ENCODE results near the gene BACH2. TPM values are rescaled to one million over a fixed set of nuclear protein-coding genes. Genes with fewer than 3 reads are reported as not detected.

Gene BACH2
- total RNA-seq, 2 donors from 2014 or later = 5.2 to 5.7 TPM

DNA sequence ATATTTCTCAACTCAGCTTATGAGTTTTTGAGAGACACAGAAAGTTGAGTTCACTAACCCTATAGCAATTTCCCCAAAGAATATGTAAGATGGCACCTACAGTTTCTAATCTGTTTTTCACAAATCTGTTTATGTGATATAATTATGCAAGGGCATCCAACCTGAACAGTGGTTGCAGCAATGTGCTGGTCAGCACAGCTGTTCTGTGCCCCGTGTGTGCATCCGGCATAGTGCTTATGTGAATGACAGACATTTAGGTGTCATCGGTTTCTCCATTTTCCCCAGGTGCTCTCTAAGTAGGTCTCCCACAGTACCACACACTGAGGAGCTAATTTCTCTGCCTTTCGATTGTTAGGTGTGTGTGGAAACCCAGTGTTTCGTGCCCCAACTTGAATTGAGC, 7.7 kb upstream of the BACH2 start:
- no peak for DNase-seq (ENCODE audit: low spot score)
- Histone ChIP-seq H3K36me3 (no peaks in the 10 kb centered on the region), H3K4me3 (no peak overlapping the region), H3K27ac (no peak overlapping the region), H3K9me3 (no peaks in the 10 kb centered on the region), H3K4me1 (replicated peaks) (no peaks in the 10 kb centered on the region), H3K27me3 (replicated peaks; ENCODE audit: insufficient read depth) (no peaks in the 10 kb centered on the region)
- WGBS = 64% methylated on average over 5 of the region's 5 CpGs
- intact Hi-C loops (cut with DNase I) = no loop called here
- TF ChIP-seq CTCF (IDR thresholded peaks at IDR 0.05) = no peak
- TF ChIP-seq POLR2AphosphoS5 (IDR thresholded peaks at IDR 0.05) = no peak
- no peak for TF ChIP-seq POLR2A (IDR thresholded peaks at IDR 0.05)

DNA sequence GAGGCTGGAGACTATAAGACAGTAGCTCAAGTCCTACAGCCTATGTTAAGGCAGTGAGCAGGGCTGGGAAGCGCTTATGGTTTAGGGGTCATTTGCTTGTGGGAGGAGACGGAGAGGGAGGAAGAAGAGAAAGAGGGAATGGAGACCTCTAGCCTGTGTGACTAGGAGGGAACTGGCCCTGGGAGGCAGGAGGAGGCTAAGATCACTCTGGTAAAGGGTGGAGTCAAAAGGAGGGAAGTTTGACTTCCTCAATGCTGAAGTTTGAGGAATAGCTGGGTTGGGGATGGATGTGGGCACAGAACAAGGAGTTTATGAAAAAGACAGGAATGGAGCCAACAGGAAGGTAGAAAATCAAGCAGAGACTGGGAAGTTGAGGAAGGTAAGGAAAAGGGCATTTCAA, 6.4 kb upstream of the BACH2 start:
- 89% methylated on average over 2 of the region's 2 CpGs for WGBS
- intact Hi-C loops (cut with DNase I) = no loop called here
- no peak overlapping the region for H3K4me3 ChIP-seq
- no peaks in the 10 kb centered on the region for H3K9me3 ChIP-seq
- no peaks in the 10 kb centered on the region for H3K27me3 ChIP-seq (replicated peaks; ENCODE audit: insufficient read depth)
- no peak for DNase-seq (ENCODE audit: low spot score)
- no peaks in the 10 kb centered on the region for H3K36me3 ChIP-seq
- no peak overlapping the region for H3K27ac ChIP-seq
- no peaks in the 10 kb centered on the region for H3K4me1 ChIP-seq (replicated peaks)
- TF ChIP-seq POLR2AphosphoS5 (IDR thresholded peaks at IDR 0.05) (no peak), CTCF (IDR thresholded peaks at IDR 0.05) (no peak), POLR2A (IDR thresholded peaks at IDR 0.05) (no peak)

DNA sequence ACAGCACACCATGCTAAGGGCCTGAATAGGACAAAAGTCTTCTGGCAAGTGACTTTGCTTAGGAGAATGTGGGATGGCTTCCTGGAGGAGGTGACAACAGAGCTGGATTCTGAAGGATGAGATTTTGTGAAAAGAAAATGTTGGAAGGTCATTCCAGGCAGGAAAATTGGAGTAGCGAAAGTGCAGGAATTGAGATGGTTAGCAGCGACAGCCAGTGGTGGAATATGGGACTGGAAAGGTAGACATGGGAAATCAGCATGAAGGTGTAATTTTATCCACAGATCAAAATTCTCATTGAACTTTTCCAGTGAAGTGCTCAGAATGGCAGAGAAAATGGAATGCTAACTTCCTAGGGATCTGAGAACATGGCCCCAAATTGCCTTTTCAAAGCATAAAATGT, 5.7 kb upstream of the BACH2 start:
- no peaks in the 10 kb centered on the region for H3K9me3 ChIP-seq
- TF ChIP-seq POLR2AphosphoS5 (IDR thresholded peaks at IDR 0.05) (no peak), POLR2A (IDR thresholded peaks at IDR 0.05) (no peak), CTCF (IDR thresholded peaks at IDR 0.05) (no peak)
- intact Hi-C loops (cut with DNase I) = no loop called here
- 98% methylated on average over 2 of the region's 2 CpGs for WGBS
- H3K4me1 ChIP-seq (replicated peaks) = no peaks in the 10 kb centered on the region
- no peak overlapping the region for H3K27ac ChIP-seq
- no peaks in the 10 kb centered on the region for H3K36me3 ChIP-seq
- no peaks in the 10 kb centered on the region for H3K27me3 ChIP-seq (replicated peaks; ENCODE audit: insufficient read depth)
- DNase-seq (ENCODE audit: low spot score) = no peak
- H3K4me3 ChIP-seq = no peak overlapping the region

- no peak for DNase-seq (ENCODE audit: low spot score)
- no peaks in the 10 kb centered on the region for H3K9me3 ChIP-seq
- 95% methylated on average over 1 of the region's 1 CpG for WGBS
- TF ChIP-seq CTCF (IDR thresholded peaks at IDR 0.05) (no peak), POLR2AphosphoS5 (IDR thresholded peaks at IDR 0.05) (no peak), POLR2A (IDR thresholded peaks at IDR 0.05) (no peak)
- H3K4me3 ChIP-seq = no peak overlapping the region
- H3K27me3 ChIP-seq (replicated peaks; ENCODE audit: insufficient read depth) = no peaks in the 10 kb centered on the region
- H3K4me1 ChIP-seq (replicated peaks) = no peaks in the 10 kb centered on the region
- no peak overlapping the region for H3K27ac ChIP-seq
- intact Hi-C loops (cut with DNase I) = no loop called here
- no peaks in the 10 kb centered on the region for H3K36me3 ChIP-seq
These were observed 5.2 kb upstream of the BACH2 start for GRCh38 chr6:90301816-90302215.

DNA sequence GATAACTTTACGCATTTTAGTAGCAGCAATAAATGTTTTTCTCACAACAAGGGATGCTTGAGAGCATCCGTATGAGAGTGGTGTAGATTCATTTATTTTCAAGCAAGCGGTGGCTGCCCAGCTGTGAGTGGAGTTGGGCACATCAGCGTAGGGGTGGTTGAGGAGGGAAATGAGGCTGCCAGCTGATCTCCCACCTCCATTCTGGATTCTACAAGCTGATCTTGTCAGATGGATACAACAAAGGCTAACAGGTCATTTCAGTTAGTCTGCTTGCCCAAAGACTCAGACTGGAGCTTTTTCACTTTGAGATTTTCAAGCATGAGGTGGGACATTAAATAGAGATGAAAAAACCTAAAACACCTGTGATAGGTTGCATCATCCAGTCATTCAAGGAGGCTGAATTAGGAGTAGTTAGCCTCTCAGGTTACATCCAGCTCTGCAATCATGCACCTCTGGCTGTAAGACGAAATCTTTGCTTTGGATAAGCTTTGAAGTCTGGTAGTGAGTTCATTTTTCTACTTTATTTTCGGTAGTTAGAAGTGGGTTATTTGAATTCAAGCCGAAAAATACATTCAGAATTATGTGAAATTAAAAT, 1.9 kb upstream of the BACH2 start:
- Histone ChIP-seq H3K36me3 (no peaks in the 10 kb centered on the region), H3K9me3 (no peaks in the 10 kb centered on the region), H3K4me3 (no peak overlapping the region), H3K27me3 (replicated peaks; ENCODE audit: insufficient read depth) (no peaks in the 10 kb centered on the region), H3K27ac (peak overlapping the region in 1 of 2 donors; percentile 88), H3K4me1 (replicated peaks) (no peaks in the 10 kb centered on the region)
- no peak for TF ChIP-seq POLR2A (IDR thresholded peaks at IDR 0.05)
- TF ChIP-seq POLR2AphosphoS5 (IDR thresholded peaks at IDR 0.05) = no peak
- no peak for DNase-seq (ENCODE audit: low spot score)
- WGBS = 86% methylated on average over 7 of the region's 7 CpGs
- intact Hi-C loops (cut with DNase I) = loop anchor here (5.0 to 10.0 kb wide), 6 partner anchors 69 to 354 kb away; no protein-coding TSS in a partner anchor
